WTC11 (cell line): ENCODE measurements around the gene TSGA10. TPM values are rescaled to one million over a fixed set of nuclear protein-coding genes. Genes with fewer than 3 reads are reported as not detected.
A peak's percentile ranks its signal among the peaks of the same experiment; 100 is the strongest.

ENCODE experiments used
- ATAC-seq: fragments of 200-7000 bp; cut with Tn5 transposase; 2 replicates; pipeline ENCODE4 v1.10.0; 2021; ENCODE audit warnings: mild to moderate bottlenecking, moderate library complexity
- Bru-seq: library from RNA; stranded (reverse); fragments of 400-500 nt; gene quantifications from one replicate; lab custom pipeline; 2021; lab: Mats Ljungman, UMichigan
- CTCF ChIA-PET: fragments of 300-600 bp; sonication (Branson Sonifier 250); formaldehyde crosslinking; loops from one replicate; lab custom pipeline; 2021; ENCODE audit warnings: antibody characterized with exemption; lab: Charles Lee
- POLR2A ChIA-PET: fragments of 350-600 bp; sonication (Branson Sonifier 250); formaldehyde crosslinking; loops from one replicate; lab custom pipeline; 2021; ENCODE audit warnings: antibody characterized with exemption; lab: Charles Lee
- DNase-seq: peaks from one replicate; pipeline ENCODE4 v3.0.0; 2021; ENCODE audit warnings: low spot score
- H3K27ac Mint-ChIP-seq: 2 replicates; pipeline ENCODE4 v1.8.0; 2021; ENCODE audit warnings: mixed read lengths
- H3K27me3 Mint-ChIP-seq: 2 replicates; pipeline ENCODE4 v1.8.0; 2021; ENCODE audit warnings: low read depth, mild to moderate bottlenecking, moderate library complexity, mixed read lengths
- H3K36me3 Mint-ChIP-seq: 2 replicates; pipeline ENCODE4 v1.8.0; 2021; ENCODE audit warnings: mixed read lengths
- H3K4me1 Mint-ChIP-seq: 2 replicates; pipeline ENCODE4 v1.8.0; 2022; ENCODE audit warnings: mixed read lengths
- H3K4me3 Mint-ChIP-seq: 2 replicates; pipeline ENCODE4 v1.8.0; 2021; ENCODE audit warnings: mild to moderate bottlenecking, moderate library complexity, mixed read lengths
- H3K9me3 Mint-ChIP-seq: 2 replicates; pipeline ENCODE4 v1.8.0; 2021; ENCODE audit warnings: mixed read lengths
- E2F1 ChIP-seq: sonication (generic); formaldehyde crosslinking; IDR thresholded peaks from 2 replicates; pipeline ENCODE4 v1.8.0; 2022; ENCODE audit warnings: mild to moderate bottlenecking, missing genetic modification reagents
- ESRRA ChIP-seq: sonication (generic); formaldehyde crosslinking; IDR thresholded peaks from 2 replicates; pipeline ENCODE4 v1.8.1; 2022; ENCODE audit warnings: mild to moderate bottlenecking, missing genetic modification reagents, borderline replicate concordance
- ETV6 ChIP-seq: sonication (generic); formaldehyde crosslinking; IDR thresholded peaks from 2 replicates; pipeline ENCODE4 v1.8.1; 2022; ENCODE audit warnings: mild to moderate bottlenecking, missing genetic modification reagents
- FOXK1 ChIP-seq: sonication (generic); formaldehyde crosslinking; IDR thresholded peaks from 2 replicates; pipeline ENCODE4 v1.8.0; 2022; ENCODE audit warnings: mild to moderate bottlenecking, moderate library complexity, missing genetic modification reagents
- GRHL2 ChIP-seq: fragments of 250-450 bp; sonication (Bioruptor Pico); IDR thresholded peaks from 2 replicates; pipeline ENCODE4 v1.8.0; 2022; ENCODE audit warnings: mild to moderate bottlenecking, moderate library complexity; ENCODE audit not compliant: insufficient replicate concordance, severe bottlenecking
- GTF2I ChIP-seq: fragments of 250-450 bp; sonication (Bioruptor Pico); conservative IDR thresholded peaks from 2 replicates; pipeline ENCODE4 v1.4.0; 2021; ENCODE audit warnings: mild to moderate bottlenecking
- IRF2 ChIP-seq: sonication (generic); formaldehyde crosslinking; IDR thresholded peaks from 2 replicates; pipeline ENCODE4 v1.8.0; 2022; ENCODE audit warnings: low read depth, missing genetic modification reagents, borderline replicate concordance
- MLX ChIP-seq: sonication (generic); formaldehyde crosslinking; IDR thresholded peaks from 2 replicates; pipeline ENCODE4 v1.8.1; 2023; ENCODE audit warnings: mild to moderate bottlenecking, missing genetic modification reagents, moderate library complexity
- NR1H2 ChIP-seq: sonication (generic); formaldehyde crosslinking; IDR thresholded peaks from 2 replicates; pipeline ENCODE4 v1.9.0; 2021; ENCODE audit warnings: mild to moderate bottlenecking, moderate library complexity, missing genetic modification reagents
- NR2C2 ChIP-seq: sonication (generic); formaldehyde crosslinking; IDR thresholded peaks from 2 replicates; pipeline ENCODE4 v1.8.0; 2022; ENCODE audit warnings: mild to moderate bottlenecking, missing genetic modification reagents
- RELA ChIP-seq: sonication (generic); formaldehyde crosslinking; IDR thresholded peaks from 2 replicates; pipeline ENCODE4 v1.8.1; 2022; ENCODE audit warnings: missing genetic modification reagents, mild to moderate bottlenecking, borderline replicate concordance
- RORB ChIP-seq: fragments of 250-450 bp; sonication (Bioruptor Pico); IDR thresholded peaks from 2 replicates; pipeline ENCODE4 v1.9.0; 2021; ENCODE audit warnings: mild to moderate bottlenecking
- ZNF219 ChIP-seq: sonication (generic); formaldehyde crosslinking; IDR thresholded peaks from 2 replicates; pipeline ENCODE4 v1.8.0; 2023; ENCODE audit warnings: missing genetic modification reagents, mild to moderate bottlenecking, borderline replicate concordance
- ZNF423 ChIP-seq: fragments of 250-450 bp; sonication (Bioruptor Pico); IDR thresholded peaks from 2 replicates; pipeline ENCODE4 v2.1.2; 2022; ENCODE audit warnings: mild to moderate bottlenecking, moderate library complexity
- ZSCAN18 ChIP-seq: fragments of 250-450 bp; sonication (Bioruptor Pico); IDR thresholded peaks from 2 replicates; pipeline ENCODE4 v2.1.2; 2022; ENCODE audit warnings: mild to moderate bottlenecking, moderate library complexity
- long read RNA-seq, 3 experiments: library from RNA in 1 of 3; library from capped mRNA in 1 of 3; library from polyadenylated mRNA in 1 of 3; unstranded in 2 of 3; stranded (forward) in 1 of 3; transcript quantifications; one replicate each; pipeline ENCODE4 v2.0.0, GENCODE V29; 2021
- total RNA-seq: library from RNA; stranded (reverse); gene quantifications from 3 replicates; pipeline ENCODE4 v1.2.3, GENCODE V29; 2021
- TF ChIP-seq, protein P1 (sequence below): sonication (generic); formaldehyde crosslinking; IDR thresholded peaks from 2 replicates; pipeline ENCODE4 v1.8.1; 2022; ENCODE audit warnings: low read depth, mild to moderate bottlenecking, moderate library complexity, missing genetic modification reagents, borderline replicate concordance
- TF ChIP-seq, protein P2 (sequence below): sonication (generic); formaldehyde crosslinking; IDR thresholded peaks from 2 replicates; pipeline ENCODE4 v1.8.0; 2023; ENCODE audit warnings: missing genetic modification reagents, mild to moderate bottlenecking, borderline replicate concordance
- TF ChIP-seq, protein P3 (sequence below): sonication (generic); formaldehyde crosslinking; IDR thresholded peaks from 2 replicates; pipeline ENCODE4 v1.8.0; 2022; ENCODE audit warnings: mild to moderate bottlenecking, missing genetic modification reagents
- TF ChIP-seq, protein P4 (sequence below): sonication (generic); formaldehyde crosslinking; IDR thresholded peaks from 2 replicates; pipeline ENCODE4 v1.8.1; 2022; ENCODE audit warnings: mild to moderate bottlenecking, missing genetic modification reagents, moderate library complexity, borderline replicate concordance

TSGA10 gene, protein sequence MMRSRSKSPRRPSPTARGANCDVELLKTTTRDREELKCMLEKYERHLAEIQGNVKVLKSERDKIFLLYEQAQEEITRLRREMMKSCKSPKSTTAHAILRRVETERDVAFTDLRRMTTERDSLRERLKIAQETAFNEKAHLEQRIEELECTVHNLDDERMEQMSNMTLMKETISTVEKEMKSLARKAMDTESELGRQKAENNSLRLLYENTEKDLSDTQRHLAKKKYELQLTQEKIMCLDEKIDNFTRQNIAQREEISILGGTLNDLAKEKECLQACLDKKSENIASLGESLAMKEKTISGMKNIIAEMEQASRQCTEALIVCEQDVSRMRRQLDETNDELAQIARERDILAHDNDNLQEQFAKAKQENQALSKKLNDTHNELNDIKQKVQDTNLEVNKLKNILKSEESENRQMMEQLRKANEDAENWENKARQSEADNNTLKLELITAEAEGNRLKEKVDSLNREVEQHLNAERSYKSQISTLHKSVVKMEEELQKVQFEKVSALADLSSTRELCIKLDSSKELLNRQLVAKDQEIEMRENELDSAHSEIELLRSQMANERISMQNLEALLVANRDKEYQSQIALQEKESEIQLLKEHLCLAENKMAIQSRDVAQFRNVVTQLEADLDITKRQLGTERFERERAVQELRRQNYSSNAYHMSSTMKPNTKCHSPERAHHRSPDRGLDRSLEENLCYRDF
- total RNA-seq, result 8.9 to 9.3 TPM (median 9.1 TPM) in 3 replicates
- Bru-seq, nascent RNA, result percentile 56 among the genes with signal in this experiment
- long read RNA-seq, experiment 1, partial matches to known transcripts, result 5 of 16 reads
- long read RNA-seq, experiment 1, other reads (novel, unspliced or antisense), result 10 of 16 reads
- long read RNA-seq, experiment 2, partial matches to known transcripts, result 0 of 5 reads
- long read RNA-seq, experiment 2, other reads (novel, unspliced or antisense), result 5 of 5 reads
- long read RNA-seq, experiment 3, partial matches to known transcripts, result 6 of 20 reads
- long read RNA-seq, experiment 3, other reads (novel, unspliced or antisense), result 14 of 20 reads

DNA sequence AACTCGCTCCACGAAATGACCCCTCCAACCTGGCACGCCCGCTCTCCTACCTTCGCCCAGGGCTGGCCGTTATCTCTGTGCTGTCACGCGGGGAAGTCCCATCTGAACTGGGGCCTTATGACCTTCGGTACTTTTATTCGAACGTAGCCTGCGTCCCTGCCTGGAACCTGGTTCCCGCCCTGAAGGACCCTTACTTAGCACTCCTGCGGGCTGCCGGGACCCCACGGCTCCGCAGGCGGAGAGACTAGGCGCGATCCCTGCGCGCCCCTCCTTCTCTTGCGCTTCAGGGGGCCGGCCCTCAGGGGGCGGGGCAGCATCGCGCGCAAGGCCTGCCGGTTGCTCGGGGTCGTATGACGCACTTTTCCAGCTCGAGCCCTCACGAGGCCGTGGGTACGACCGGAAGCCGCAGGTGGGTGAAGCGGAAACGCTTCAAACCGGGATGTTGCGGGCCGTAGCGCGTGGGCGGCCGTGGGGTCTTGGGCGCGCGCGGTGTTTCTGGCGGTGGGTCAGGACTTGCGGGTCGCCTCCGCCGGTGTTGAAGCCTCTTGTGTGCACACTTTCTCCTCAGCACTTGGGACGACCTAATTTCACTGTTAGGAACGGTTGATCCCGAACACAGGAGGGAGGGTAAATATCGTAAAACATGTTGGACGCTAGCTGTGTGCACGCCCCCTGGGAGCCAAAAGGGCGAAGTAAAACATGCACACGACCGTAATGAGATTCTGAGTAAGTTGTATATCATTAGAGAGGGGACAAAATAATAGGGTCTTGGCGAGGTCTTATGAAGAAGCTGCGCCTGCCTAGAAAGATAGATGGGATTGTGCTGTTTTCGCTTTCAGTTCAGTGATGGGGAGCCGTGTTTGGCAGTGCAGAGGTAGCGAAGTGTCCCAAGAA lies at the start of gene TSGA10, which contains the start of gene LIPT1:
Gene TSGA10 (minus strand): TSS at position 300 of the 894 bp plus-strand sequence. CDS start 45,503 bp downstream, outside the sequence.
Gene LIPT1 (plus strand): TSS at position 325 of the 894 bp plus-strand sequence. CDS start 6,991 bp downstream, outside the sequence.
- H3K36me3 Mint-ChIP-seq, result peaks cover 16% of the 10 kb centered on the region
- DNase-seq, result peak; percentile 80
- peak within 1 kb of the TSS; percentile 78 for H3K4me3 Mint-ChIP-seq
- CTCF ChIA-PET, result interaction anchor here (0.9 to 1.8 kb wide), 3 partner anchors 13 to 20 kb away, joined by 3 to 9 read pairs (median 3); no protein-coding TSS in a partner anchor
- POLR2A ChIA-PET, result interaction anchor here (1.1 to 3.6 kb wide), 4 partner anchors 12 to 182 kb away, joined by 3 to 18 read pairs (median 4); partner anchors contain the start of genes C2orf15 and EIF5B
- peaks cover 21% of the 10 kb centered on the region for H3K4me1 Mint-ChIP-seq
- ATAC-seq, result peak; percentile 93
- no peaks in the 10 kb centered on the region; the same call in 1 of the 2 replicates for H3K27me3 Mint-ChIP-seq
- peak within 1 kb of the TSS; percentile 94 for H3K27ac Mint-ChIP-seq
- no peaks in the 10 kb centered on the region for H3K9me3 Mint-ChIP-seq
- TF ChIP-seq IRF2 (CRISPR knock-in tag), result no peak
- peak; percentile 41; the same call in 1 of the 2 replicates for TF ChIP-seq MLX (CRISPR knock-in tag)
- TF ChIP-seq ETV6 (CRISPR knock-in tag), result peak; percentile 97
- TF ChIP-seq NR2C2 (CRISPR knock-in tag), result peak; percentile 41; the same call in 1 of the 2 replicates
- peak; percentile 95 for TF ChIP-seq RELA (CRISPR knock-in tag)
- TF ChIP-seq GRHL2 (CRISPR knock-in tag), result no peak
- TF ChIP-seq, protein P1, sequence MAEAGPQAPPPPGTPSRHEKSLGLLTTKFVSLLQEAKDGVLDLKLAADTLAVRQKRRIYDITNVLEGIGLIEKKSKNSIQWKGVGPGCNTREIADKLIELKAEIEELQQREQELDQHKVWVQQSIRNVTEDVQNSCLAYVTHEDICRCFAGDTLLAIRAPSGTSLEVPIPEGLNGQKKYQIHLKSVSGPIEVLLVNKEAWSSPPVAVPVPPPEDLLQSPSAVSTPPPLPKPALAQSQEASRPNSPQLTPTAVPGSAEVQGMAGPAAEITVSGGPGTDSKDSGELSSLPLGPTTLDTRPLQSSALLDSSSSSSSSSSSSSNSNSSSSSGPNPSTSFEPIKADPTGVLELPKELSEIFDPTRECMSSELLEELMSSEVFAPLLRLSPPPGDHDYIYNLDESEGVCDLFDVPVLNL (CRISPR knock-in tag), result no peak
- TF ChIP-seq, protein P2, sequence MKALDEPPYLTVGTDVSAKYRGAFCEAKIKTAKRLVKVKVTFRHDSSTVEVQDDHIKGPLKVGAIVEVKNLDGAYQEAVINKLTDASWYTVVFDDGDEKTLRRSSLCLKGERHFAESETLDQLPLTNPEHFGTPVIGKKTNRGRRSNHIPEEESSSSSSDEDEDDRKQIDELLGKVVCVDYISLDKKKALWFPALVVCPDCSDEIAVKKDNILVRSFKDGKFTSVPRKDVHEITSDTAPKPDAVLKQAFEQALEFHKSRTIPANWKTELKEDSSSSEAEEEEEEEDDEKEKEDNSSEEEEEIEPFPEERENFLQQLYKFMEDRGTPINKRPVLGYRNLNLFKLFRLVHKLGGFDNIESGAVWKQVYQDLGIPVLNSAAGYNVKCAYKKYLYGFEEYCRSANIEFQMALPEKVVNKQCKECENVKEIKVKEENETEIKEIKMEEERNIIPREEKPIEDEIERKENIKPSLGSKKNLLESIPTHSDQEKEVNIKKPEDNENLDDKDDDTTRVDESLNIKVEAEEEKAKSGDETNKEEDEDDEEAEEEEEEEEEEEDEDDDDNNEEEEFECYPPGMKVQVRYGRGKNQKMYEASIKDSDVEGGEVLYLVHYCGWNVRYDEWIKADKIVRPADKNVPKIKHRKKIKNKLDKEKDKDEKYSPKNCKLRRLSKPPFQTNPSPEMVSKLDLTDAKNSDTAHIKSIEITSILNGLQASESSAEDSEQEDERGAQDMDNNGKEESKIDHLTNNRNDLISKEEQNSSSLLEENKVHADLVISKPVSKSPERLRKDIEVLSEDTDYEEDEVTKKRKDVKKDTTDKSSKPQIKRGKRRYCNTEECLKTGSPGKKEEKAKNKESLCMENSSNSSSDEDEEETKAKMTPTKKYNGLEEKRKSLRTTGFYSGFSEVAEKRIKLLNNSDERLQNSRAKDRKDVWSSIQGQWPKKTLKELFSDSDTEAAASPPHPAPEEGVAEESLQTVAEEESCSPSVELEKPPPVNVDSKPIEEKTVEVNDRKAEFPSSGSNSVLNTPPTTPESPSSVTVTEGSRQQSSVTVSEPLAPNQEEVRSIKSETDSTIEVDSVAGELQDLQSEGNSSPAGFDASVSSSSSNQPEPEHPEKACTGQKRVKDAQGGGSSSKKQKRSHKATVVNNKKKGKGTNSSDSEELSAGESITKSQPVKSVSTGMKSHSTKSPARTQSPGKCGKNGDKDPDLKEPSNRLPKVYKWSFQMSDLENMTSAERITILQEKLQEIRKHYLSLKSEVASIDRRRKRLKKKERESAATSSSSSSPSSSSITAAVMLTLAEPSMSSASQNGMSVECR (CRISPR knock-in tag), result peak; percentile 90; the same call in 1 of the 2 replicates
- TF ChIP-seq E2F1 (CRISPR knock-in tag), result peak; percentile 70; the same call in 1 of the 2 replicates
- TF ChIP-seq NR1H2 (CRISPR knock-in tag), result no peak
- TF ChIP-seq, protein P3, sequence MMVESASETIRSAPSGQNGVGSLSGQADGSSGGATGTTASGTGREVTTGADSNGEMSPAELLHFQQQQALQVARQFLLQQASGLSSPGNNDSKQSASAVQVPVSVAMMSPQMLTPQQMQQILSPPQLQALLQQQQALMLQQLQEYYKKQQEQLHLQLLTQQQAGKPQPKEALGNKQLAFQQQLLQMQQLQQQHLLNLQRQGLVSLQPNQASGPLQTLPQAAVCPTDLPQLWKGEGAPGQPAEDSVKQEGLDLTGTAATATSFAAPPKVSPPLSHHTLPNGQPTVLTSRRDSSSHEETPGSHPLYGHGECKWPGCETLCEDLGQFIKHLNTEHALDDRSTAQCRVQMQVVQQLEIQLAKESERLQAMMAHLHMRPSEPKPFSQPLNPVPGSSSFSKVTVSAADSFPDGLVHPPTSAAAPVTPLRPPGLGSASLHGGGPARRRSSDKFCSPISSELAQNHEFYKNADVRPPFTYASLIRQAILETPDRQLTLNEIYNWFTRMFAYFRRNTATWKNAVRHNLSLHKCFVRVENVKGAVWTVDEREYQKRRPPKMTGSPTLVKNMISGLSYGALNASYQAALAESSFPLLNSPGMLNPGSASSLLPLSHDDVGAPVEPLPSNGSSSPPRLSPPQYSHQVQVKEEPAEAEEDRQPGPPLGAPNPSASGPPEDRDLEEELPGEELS, result peak; percentile 98
- no peak for TF ChIP-seq ZSCAN18 (CRISPR knock-in tag)
- peak; percentile 87; the same call in 1 of the 2 replicates for TF ChIP-seq ESRRA (CRISPR knock-in tag)
- TF ChIP-seq FOXK1 (CRISPR knock-in tag), result peak; percentile 97
- TF ChIP-seq, protein P4, sequence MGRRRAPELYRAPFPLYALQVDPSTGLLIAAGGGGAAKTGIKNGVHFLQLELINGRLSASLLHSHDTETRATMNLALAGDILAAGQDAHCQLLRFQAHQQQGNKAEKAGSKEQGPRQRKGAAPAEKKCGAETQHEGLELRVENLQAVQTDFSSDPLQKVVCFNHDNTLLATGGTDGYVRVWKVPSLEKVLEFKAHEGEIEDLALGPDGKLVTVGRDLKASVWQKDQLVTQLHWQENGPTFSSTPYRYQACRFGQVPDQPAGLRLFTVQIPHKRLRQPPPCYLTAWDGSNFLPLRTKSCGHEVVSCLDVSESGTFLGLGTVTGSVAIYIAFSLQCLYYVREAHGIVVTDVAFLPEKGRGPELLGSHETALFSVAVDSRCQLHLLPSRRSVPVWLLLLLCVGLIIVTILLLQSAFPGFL (CRISPR knock-in tag), result peak; percentile 86; the same call in 1 of the 2 replicates
- no peak for TF ChIP-seq ZNF423 (CRISPR knock-in tag)
- no peak for TF ChIP-seq RORB (CRISPR knock-in tag)
- TF ChIP-seq ZNF219 (CRISPR knock-in tag), result no peak
- TF ChIP-seq GTF2I (CRISPR knock-in tag), result no peak
